Left ventricle myocardium inferior (tissue), 1 donor: ENCODE results near the gene HK3. TPM values are rescaled to one million over a fixed set of nuclear protein-coding genes. Genes with fewer than 3 reads are reported as not detected.

ENCODE experiments used
- DNase-seq: peaks from one replicate; pipeline ENCODE4 v3.0.0-alpha.2; 2020
- H3K27ac ChIP-seq: fragments of 200-600 bp; replicated peaks from 2 replicates; pipeline ENCODE4 v1.8.0; 2021
- H3K27me3 ChIP-seq: fragments of 200-600 bp; 2 replicates; pipeline ENCODE4 v1.8.0; 2021; ENCODE audit warnings: low read depth
- H3K36me3 ChIP-seq: fragments of 200-600 bp; 2 replicates; pipeline ENCODE4 v1.8.0; 2021
- H3K4me1 ChIP-seq: fragments of 200-600 bp; 2 replicates; pipeline ENCODE4 v1.8.0; 2021
- H3K4me3 ChIP-seq: fragments of 200-600 bp; 2 replicates; pipeline ENCODE4 v1.8.0; 2021; ENCODE audit warnings: mild to moderate bottlenecking, moderate library complexity
- H3K9me3 ChIP-seq: fragments of 200-600 bp; replicated peaks from 2 replicates; pipeline ENCODE4 v1.8.0; 2021
- CTCF ChIP-seq: fragments of 200-600 bp; IDR thresholded peaks from 2 replicates; pipeline ENCODE4 v1.8.0; 2021; ENCODE audit warnings: antibody characterized with exemption, mild to moderate bottlenecking, borderline replicate concordance
- intact Hi-C: fragments of 100-400 bp; cut with micrococcal nuclease; formaldehyde crosslinking; loops from one replicate; pipeline ENCODE4 v1.11.0; 2022
- total RNA-seq: library from RNA; stranded (reverse); fragmentation: NEBNext Ultra II Directional; extraction: Animal tissue kit (Norgen Biotek cat#: 25700); gene quantifications from one replicate; pipeline ENCODE4 v1.2.1, GENCODE V29; 2021
- donor health status: DM: no; HTN: yes; CAD: no; lungs with severe emphysema.

HK3 gene
- total RNA-seq, 1 donor from 2014 or later: 3.5 TPM

GRCh38 chr5:176902911-176903664, 3.9 kb upstream of the HK3 start:
- Histone ChIP-seq H3K4me1 (peaks cover 3% of the 10 kb centered on the region), H3K9me3 (no peaks in the 10 kb centered on the region), H3K4me3 (no peak overlapping the region), H3K27me3 (no peaks in the 10 kb centered on the region), H3K27ac (no peak overlapping the region), H3K36me3 (peaks cover 58% of the 10 kb centered on the region)
- no peak for DNase-seq
- TF ChIP-seq CTCF: no peak
- intact Hi-C loops: no loop called here

GRCh38 chr5:176902102-176902814, 3.1 kb upstream of the HK3 start:
- TF ChIP-seq CTCF: no peak
- Histone ChIP-seq H3K9me3 (no peaks in the 10 kb centered on the region), H3K4me3 (no peak overlapping the region), H3K4me1 (peaks cover 3% of the 10 kb centered on the region), H3K27me3 (no peaks in the 10 kb centered on the region), H3K36me3 (peaks cover 50% of the 10 kb centered on the region), H3K27ac (no peak overlapping the region)
- intact Hi-C loops: no loop called here
- DNase-seq: no peak

- peaks cover 1% of the 10 kb centered on the region for H3K27me3 ChIP-seq
- peaks cover 3% of the 10 kb centered on the region for H3K4me1 ChIP-seq
- intact Hi-C loops: no loop called here
- no peak overlapping the region for H3K27ac ChIP-seq
- no peak for TF ChIP-seq CTCF
- peaks cover 42% of the 10 kb centered on the region for H3K36me3 ChIP-seq
- no peaks in the 10 kb centered on the region for H3K9me3 ChIP-seq
- H3K4me3 ChIP-seq: no peak overlapping the region
- DNase-seq: no peak
These were observed 2.3 kb upstream of the HK3 start for GRCh38 chr5:176901260-176902101.

- Histone ChIP-seq H3K4me1 (peaks cover 3% of the 10 kb centered on the region), H3K27ac (no peak overlapping the region), H3K27me3 (peaks cover 8% of the 10 kb centered on the region), H3K36me3 (peaks cover 35% of the 10 kb centered on the region), H3K9me3 (no peaks in the 10 kb centered on the region), H3K4me3 (no peak overlapping the region)
- no peak for TF ChIP-seq CTCF
- intact Hi-C loops: no loop called here
- no peak for DNase-seq
These were observed 1.6 kb upstream of the HK3 start for GRCh38 chr5:176900780-176901204.
